Astrocyte of the spinal cord (primary cell): Measurements from ENCODE around the gene UBL4A.

ENCODE experiments used
- DNase-seq: peaks from one replicate; pipeline ENCODE4 v3.0.0; 2011; ENCODE audit warnings: low read depth, low spot score
- H3K4me3 ChIP-seq: 2 replicates; pipeline ENCODE4 v1.5.1; 2011; ENCODE audit warnings: low read depth, mild to moderate bottlenecking, low read length, moderate library complexity
- in situ Hi-C: cut with HindIII; loops from 2 replicates; pipeline ENCODE4 v1.10.0; 2017; ENCODE audit warnings: low sequenced_read_pairs
- TF ChIP-seq, protein P1 (sequence below): IDR thresholded peaks from 2 replicates; pipeline ENCODE4 v1.5.1; 2012; ENCODE audit warnings: low read depth, mild to moderate bottlenecking, low read length, inconsistent platforms

Gene UBL4A

GRCh38 chrX:154481911-154482601, 4.4 kb downstream of the UBL4A start:
- DNase-seq, result no peak
- H3K4me3 ChIP-seq, result no peak overlapping the region
- TF ChIP-seq, protein P1, sequence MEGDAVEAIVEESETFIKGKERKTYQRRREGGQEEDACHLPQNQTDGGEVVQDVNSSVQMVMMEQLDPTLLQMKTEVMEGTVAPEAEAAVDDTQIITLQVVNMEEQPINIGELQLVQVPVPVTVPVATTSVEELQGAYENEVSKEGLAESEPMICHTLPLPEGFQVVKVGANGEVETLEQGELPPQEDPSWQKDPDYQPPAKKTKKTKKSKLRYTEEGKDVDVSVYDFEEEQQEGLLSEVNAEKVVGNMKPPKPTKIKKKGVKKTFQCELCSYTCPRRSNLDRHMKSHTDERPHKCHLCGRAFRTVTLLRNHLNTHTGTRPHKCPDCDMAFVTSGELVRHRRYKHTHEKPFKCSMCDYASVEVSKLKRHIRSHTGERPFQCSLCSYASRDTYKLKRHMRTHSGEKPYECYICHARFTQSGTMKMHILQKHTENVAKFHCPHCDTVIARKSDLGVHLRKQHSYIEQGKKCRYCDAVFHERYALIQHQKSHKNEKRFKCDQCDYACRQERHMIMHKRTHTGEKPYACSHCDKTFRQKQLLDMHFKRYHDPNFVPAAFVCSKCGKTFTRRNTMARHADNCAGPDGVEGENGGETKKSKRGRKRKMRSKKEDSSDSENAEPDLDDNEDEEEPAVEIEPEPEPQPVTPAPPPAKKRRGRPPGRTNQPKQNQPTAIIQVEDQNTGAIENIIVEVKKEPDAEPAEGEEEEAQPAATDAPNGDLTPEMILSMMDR, result no peak
- in situ Hi-C loops, result no loop called here

GRCh38 chrX:154481195-154481594, 5.2 kb downstream of the UBL4A start:
- no peak overlapping the region for H3K4me3 ChIP-seq
- TF ChIP-seq, protein P1, result no peak
- no peak for DNase-seq
- in situ Hi-C loops, result no loop called here

- TF ChIP-seq, protein P1, result no peak
- H3K4me3 ChIP-seq, result peak within 1 kb of the TSS; percentile 51
- DNase-seq, result peak; percentile 88
- in situ Hi-C loops, result no loop called here
Measured at GRCh38 chrX:154478728-154479622, 7.4 kb downstream of the UBL4A start, which contains the start of gene LAGE3. Gene LAGE3, minus strand, starts transcription at chrX:154479281. Its CDS starts 366 bp downstream, at chrX:154478915.

GRCh38 chrX:154477891-154478477, 8.4 kb downstream of the UBL4A start:
- TF ChIP-seq, protein P1, result no peak
- in situ Hi-C loops, result no loop called here
- H3K4me3 ChIP-seq, result peak overlapping the region; percentile 51
- no peak for DNase-seq

GRCh38 chrX:154476821-154477220, 9.6 kb downstream of the UBL4A start:
- no peak for DNase-seq
- no peak overlapping the region for H3K4me3 ChIP-seq
- TF ChIP-seq, protein P1, result no peak
- in situ Hi-C loops, result no loop called here

DNA sequence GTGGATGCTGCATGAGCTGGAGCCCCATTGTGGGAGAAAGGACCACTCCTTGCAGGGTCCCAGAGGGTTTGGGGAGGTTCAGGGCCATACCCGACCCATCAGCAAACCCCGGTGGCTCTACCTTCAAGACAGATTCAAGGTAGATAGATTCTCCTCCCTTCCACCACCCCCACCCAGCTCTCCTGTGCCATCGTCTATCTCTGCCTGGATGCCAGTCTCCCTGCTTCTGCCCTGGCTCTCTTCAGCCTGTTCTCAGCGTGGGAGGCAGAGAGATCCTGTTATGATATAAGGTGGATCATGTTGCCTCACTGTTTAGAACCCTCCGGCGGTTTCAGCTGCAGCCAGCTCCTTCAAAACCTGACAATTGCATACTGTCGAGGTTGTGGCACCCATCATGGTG, 12.7 kb downstream of the UBL4A start:
- TF ChIP-seq, protein P1, result no peak
- DNase-seq, result no peak
- no peak overlapping the region for H3K4me3 ChIP-seq
- in situ Hi-C loops, result no loop called here
